Activated naive CD4-positive, alpha-beta T cell treated with anti-CD3 and anti-CD28 coated beads, Interleukin-2, amount 10 ng/mL, durations not matched to agents 7 days and 5 days (primary cell): Measurements from ENCODE around the gene TCF4.

Source experiments
- CTCF ChIA-PET: fragments of 350-600 bp; sonication (Branson Sonifier 250); formaldehyde crosslinking; loops from one replicate; lab custom pipeline; 2021; ENCODE audit warnings: antibody characterized with exemption; lab: Charles Lee
- DNase-seq: peaks from one replicate; pipeline ENCODE4 v3.0.0-alpha.2; 2020
- H3K27ac Mint-ChIP-seq: one replicate; pipeline ENCODE4 v1.8.0; 2021; ENCODE audit warnings: mild to moderate bottlenecking, moderate library complexity, mixed read lengths
- H3K27me3 Mint-ChIP-seq: one replicate; pipeline ENCODE4 v1.8.0; 2021; ENCODE audit warnings: mild to moderate bottlenecking, mixed read lengths
- H3K36me3 Mint-ChIP-seq: one replicate; pipeline ENCODE4 v1.8.0; 2021; ENCODE audit warnings: mixed read lengths
- H3K4me1 Mint-ChIP-seq: one replicate; pipeline ENCODE4 v1.8.0; 2021; ENCODE audit warnings: mixed read lengths
- H3K4me3 Mint-ChIP-seq: one replicate; pipeline ENCODE4 v1.8.0; 2021; ENCODE audit warnings: mild to moderate bottlenecking, moderate library complexity, mixed read lengths
- H3K9me3 Mint-ChIP-seq: one replicate; pipeline ENCODE4 v1.8.0; 2021; ENCODE audit warnings: mixed read lengths

Gene TCF4

GRCh38 chr18:55229682-55230081 lies 358.3 kb downstream of the TCF4 start:
- no peak for DNase-seq
- Mint-ChIP-seq H3K36me3 (no peaks in the 10 kb centered on the region), H3K27ac (no peak overlapping the region), H3K4me3 (no peak overlapping the region), H3K27me3 (no peaks in the 10 kb centered on the region), H3K9me3 (no peaks in the 10 kb centered on the region), H3K4me1 (no peaks in the 10 kb centered on the region)
- CTCF ChIA-PET, result no interaction called here

DNA sequence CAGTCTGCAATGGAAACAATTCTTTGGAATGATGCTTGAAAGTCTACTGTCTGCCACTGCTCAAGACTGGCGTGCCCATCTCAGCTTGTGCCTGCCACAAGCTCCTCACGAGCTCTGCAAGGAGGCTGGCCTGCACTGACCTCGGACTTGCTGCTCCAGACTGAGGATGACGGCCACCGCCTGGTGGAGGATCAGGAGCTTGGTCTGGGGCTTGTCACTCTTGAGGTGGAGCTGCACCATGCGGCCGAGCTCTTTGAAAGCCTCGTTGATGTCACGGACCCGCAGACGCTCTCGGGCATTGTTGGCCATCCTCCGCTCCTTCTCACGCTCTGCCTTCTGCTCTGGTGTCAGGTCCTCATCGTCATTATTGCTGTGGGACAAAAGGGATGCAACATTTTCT lies 359.3 kb downstream of the TCF4 start:
- Mint-ChIP-seq H3K27ac (no peak overlapping the region), H3K4me3 (no peak overlapping the region), H3K27me3 (no peaks in the 10 kb centered on the region), H3K9me3 (no peaks in the 10 kb centered on the region), H3K4me1 (no peaks in the 10 kb centered on the region), H3K36me3 (no peaks in the 10 kb centered on the region)
- CTCF ChIA-PET, result no interaction called here
- no peak for DNase-seq

DNA sequence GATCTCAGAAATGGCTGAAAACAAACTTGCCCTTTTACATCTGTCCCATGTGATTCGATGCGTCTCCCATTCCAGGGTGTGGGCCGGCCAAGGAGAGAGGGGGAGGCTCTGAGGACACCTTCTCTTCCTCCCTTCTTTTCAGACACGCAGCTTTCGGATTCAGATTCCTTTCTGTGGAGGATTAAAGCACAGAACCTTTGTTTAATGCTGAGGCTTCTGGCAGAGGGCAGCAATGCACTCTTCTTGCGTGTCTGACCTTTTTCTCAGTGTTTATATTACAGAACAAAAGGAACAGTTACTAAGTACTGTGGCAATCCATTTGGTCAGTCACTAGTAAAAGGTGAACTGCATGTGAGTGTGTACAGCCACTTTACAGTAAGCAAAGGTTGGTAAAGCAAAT lies 359.8 kb downstream of the TCF4 start:
- Mint-ChIP-seq H3K27ac (no peak overlapping the region), H3K4me3 (no peak overlapping the region), H3K27me3 (no peaks in the 10 kb centered on the region), H3K36me3 (no peaks in the 10 kb centered on the region), H3K9me3 (no peaks in the 10 kb centered on the region), H3K4me1 (no peaks in the 10 kb centered on the region)
- DNase-seq, result no peak
- CTCF ChIA-PET, result no interaction called here

GRCh38 chr18:55227771-55228170 lies 360.2 kb downstream of the TCF4 start:
- no peak overlapping the region for H3K4me3 Mint-ChIP-seq
- DNase-seq, result no peak

DNA sequence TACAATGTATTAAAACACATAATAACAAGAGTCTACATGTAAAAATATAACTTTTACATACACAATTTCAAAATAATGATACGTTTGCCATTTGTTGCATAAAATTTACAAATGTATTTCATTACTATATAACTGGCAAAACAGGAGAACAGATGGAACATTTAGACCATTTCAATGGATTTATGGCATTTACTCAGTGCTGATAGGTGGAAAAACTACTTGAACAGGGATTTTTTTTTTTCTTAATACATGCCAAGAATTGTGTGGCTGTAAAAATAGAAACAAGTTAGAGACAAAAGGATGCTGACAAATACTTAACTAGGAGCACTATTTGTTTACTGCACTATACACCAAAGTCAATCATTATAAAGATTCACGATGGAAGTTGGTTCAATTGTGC lies 361.9 kb downstream of the TCF4 start:
- Mint-ChIP-seq H3K27ac (no peak overlapping the region), H3K9me3 (no peaks in the 10 kb centered on the region), H3K4me1 (no peaks in the 10 kb centered on the region), H3K4me3 (no peak overlapping the region), H3K27me3 (no peaks in the 10 kb centered on the region), H3K36me3 (no peaks in the 10 kb centered on the region)
- no peak for DNase-seq
- CTCF ChIA-PET, result no interaction called here

More at GRCh38 chr18:55227771-55228170, 360.2 kb downstream of the TCF4 start:
- Mint-ChIP-seq H3K4me1 (no peaks in the 10 kb centered on the region), H3K9me3 (no peaks in the 10 kb centered on the region), H3K27ac (no peak overlapping the region), H3K36me3 (no peaks in the 10 kb centered on the region), H3K27me3 (no peaks in the 10 kb centered on the region)
- CTCF ChIA-PET, result no interaction called here

DNA sequence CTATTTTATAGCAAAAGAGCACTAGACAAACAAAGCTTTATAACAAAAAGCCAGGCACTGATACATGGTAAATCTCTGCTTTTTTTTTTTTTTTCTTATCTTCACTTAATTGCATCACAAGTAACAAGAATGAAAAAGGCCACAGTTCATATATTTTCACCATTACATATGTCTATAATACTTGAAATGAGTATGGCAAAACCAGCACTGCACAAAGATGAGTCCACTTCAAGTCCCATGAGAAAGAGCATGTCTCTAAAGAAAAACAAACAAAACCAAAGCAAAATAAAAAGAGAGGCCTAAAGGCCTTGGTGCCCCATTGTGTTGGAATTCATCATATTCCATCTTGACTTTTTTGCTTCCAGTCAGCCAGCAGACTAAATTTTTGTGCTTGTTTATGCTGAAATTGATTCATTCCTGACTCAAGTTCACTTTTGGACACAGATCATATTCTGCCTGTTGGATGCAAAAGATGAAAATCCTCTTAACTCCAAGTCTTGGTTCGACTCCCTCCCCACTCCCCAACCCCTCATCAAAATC lies 363.8 kb downstream of the TCF4 start:
- no peaks in the 10 kb centered on the region for H3K9me3 Mint-ChIP-seq
- no peak for DNase-seq
- no peak overlapping the region for H3K4me3 Mint-ChIP-seq
- H3K27me3 Mint-ChIP-seq, result no peaks in the 10 kb centered on the region
- no peak overlapping the region for H3K27ac Mint-ChIP-seq
- H3K36me3 Mint-ChIP-seq, result no peaks in the 10 kb centered on the region
- CTCF ChIA-PET, result no interaction called here
- no peaks in the 10 kb centered on the region for H3K4me1 Mint-ChIP-seq

- Mint-ChIP-seq H3K4me3 (no peak overlapping the region), H3K36me3 (no peaks in the 10 kb centered on the region), H3K27ac (no peak overlapping the region), H3K27me3 (no peaks in the 10 kb centered on the region), H3K9me3 (peaks cover 3% of the 10 kb centered on the region), H3K4me1 (no peaks in the 10 kb centered on the region)
- CTCF ChIA-PET, result no interaction called here
- DNase-seq, result no peak
These were observed 366.4 kb downstream of the TCF4 start for GRCh38 chr18:55221622-55222021.

- H3K4me3 Mint-ChIP-seq, result no peak overlapping the region
- H3K36me3 Mint-ChIP-seq, result no peaks in the 10 kb centered on the region
- no peaks in the 10 kb centered on the region for H3K4me1 Mint-ChIP-seq
- H3K27ac Mint-ChIP-seq, result no peak overlapping the region
- no peak for DNase-seq
- CTCF ChIA-PET, result no interaction called here
- H3K27me3 Mint-ChIP-seq, result no peaks in the 10 kb centered on the region
- H3K9me3 Mint-ChIP-seq, result peaks cover 3% of the 10 kb centered on the region
These were observed 367.5 kb downstream of the TCF4 start for GRCh38 chr18:55220523-55220922.

GRCh38 chr18:55219823-55220222 lies 368.2 kb downstream of the TCF4 start:
- CTCF ChIA-PET, result no interaction called here
- no peaks in the 10 kb centered on the region for H3K36me3 Mint-ChIP-seq
- no peak overlapping the region for H3K4me3 Mint-ChIP-seq
- no peak for DNase-seq
- no peaks in the 10 kb centered on the region for H3K4me1 Mint-ChIP-seq
- H3K9me3 Mint-ChIP-seq, result peaks cover 3% of the 10 kb centered on the region
- no peak overlapping the region for H3K27ac Mint-ChIP-seq
- no peaks in the 10 kb centered on the region for H3K27me3 Mint-ChIP-seq

GRCh38 chr18:55219059-55219458 lies 368.9 kb downstream of the TCF4 start:
- no peaks in the 10 kb centered on the region for H3K27me3 Mint-ChIP-seq
- H3K9me3 Mint-ChIP-seq, result peaks cover 3% of the 10 kb centered on the region
- CTCF ChIA-PET, result no interaction called here
- no peak overlapping the region for H3K4me3 Mint-ChIP-seq
- H3K4me1 Mint-ChIP-seq, result no peaks in the 10 kb centered on the region
- H3K27ac Mint-ChIP-seq, result no peak overlapping the region
- H3K36me3 Mint-ChIP-seq, result no peaks in the 10 kb centered on the region
- no peak for DNase-seq

GRCh38 chr18:55214969-55215368 lies 373.0 kb downstream of the TCF4 start:
- no peaks in the 10 kb centered on the region for H3K27me3 Mint-ChIP-seq
- no peak for DNase-seq
- H3K4me3 Mint-ChIP-seq, result no peak overlapping the region
- H3K9me3 Mint-ChIP-seq, result peaks cover 3% of the 10 kb centered on the region
- CTCF ChIA-PET, result no interaction called here
- no peaks in the 10 kb centered on the region for H3K36me3 Mint-ChIP-seq
- no peaks in the 10 kb centered on the region for H3K4me1 Mint-ChIP-seq
- H3K27ac Mint-ChIP-seq, result no peak overlapping the region

DNA sequence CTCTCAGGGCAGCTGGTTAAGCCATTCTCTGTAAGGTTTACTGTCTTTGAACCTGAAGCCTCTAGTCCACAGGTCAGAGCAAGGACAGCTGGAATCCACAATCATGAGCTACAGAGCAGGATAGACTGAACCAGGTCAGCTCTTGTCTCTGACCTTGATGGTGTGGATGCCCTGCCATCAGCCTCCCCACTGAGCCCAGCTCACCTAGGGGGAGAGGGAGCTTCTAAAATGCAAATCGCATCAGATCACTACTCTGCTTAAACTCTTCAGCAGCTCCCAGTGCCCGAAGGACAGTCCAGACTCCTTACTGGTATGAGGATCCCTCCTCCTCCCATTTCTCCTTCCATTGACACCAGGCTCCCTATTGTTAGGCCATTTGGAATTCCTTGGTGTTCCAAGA lies 373.5 kb downstream of the TCF4 start:
- H3K36me3 Mint-ChIP-seq, result no peaks in the 10 kb centered on the region
- DNase-seq, result no peak
- H3K27ac Mint-ChIP-seq, result no peak overlapping the region
- no peaks in the 10 kb centered on the region for H3K27me3 Mint-ChIP-seq
- peaks cover 3% of the 10 kb centered on the region for H3K9me3 Mint-ChIP-seq
- no peak overlapping the region for H3K4me3 Mint-ChIP-seq
- CTCF ChIA-PET, result no interaction called here
- H3K4me1 Mint-ChIP-seq, result no peaks in the 10 kb centered on the region

GRCh38 chr18:55213586-55213985 lies 374.4 kb downstream of the TCF4 start:
- Mint-ChIP-seq H3K27me3 (no peaks in the 10 kb centered on the region), H3K4me1 (no peaks in the 10 kb centered on the region), H3K4me3 (no peak overlapping the region), H3K36me3 (no peaks in the 10 kb centered on the region), H3K9me3 (peaks cover 3% of the 10 kb centered on the region), H3K27ac (no peak overlapping the region)
- DNase-seq, result no peak
- CTCF ChIA-PET, result no interaction called here

- CTCF ChIA-PET, result no interaction called here
- Mint-ChIP-seq H3K36me3 (no peaks in the 10 kb centered on the region), H3K9me3 (no peaks in the 10 kb centered on the region), H3K4me1 (no peaks in the 10 kb centered on the region), H3K4me3 (no peak overlapping the region), H3K27ac (no peak overlapping the region), H3K27me3 (no peaks in the 10 kb centered on the region)
- no peak for DNase-seq
These were observed 381.1 kb downstream of the TCF4 start for GRCh38 chr18:55206927-55207326.

- no peaks in the 10 kb centered on the region for H3K27me3 Mint-ChIP-seq
- H3K36me3 Mint-ChIP-seq, result no peaks in the 10 kb centered on the region
- no peak for DNase-seq
- H3K4me3 Mint-ChIP-seq, result no peak overlapping the region
- H3K27ac Mint-ChIP-seq, result no peak overlapping the region
- H3K4me1 Mint-ChIP-seq, result no peaks in the 10 kb centered on the region
- CTCF ChIA-PET, result no interaction called here
- no peaks in the 10 kb centered on the region for H3K9me3 Mint-ChIP-seq
These were observed 385.6 kb downstream of the TCF4 start for GRCh38 chr18:55202232-55202917.
